WTC11 (cell line): ENCODE results near the gene P3H2. TPM values are rescaled to one million over a fixed set of nuclear protein-coding genes. Genes with fewer than 3 reads are reported as not detected.

Experiments used
- ATAC-seq: fragments of 200-7000 bp; cut with Tn5 transposase; 2 replicates; pipeline ENCODE4 v1.10.0; 2021; ENCODE audit warnings: mild to moderate bottlenecking, moderate library complexity
- CTCF ChIA-PET: fragments of 300-600 bp; sonication (Branson Sonifier 250); formaldehyde crosslinking; loops from one replicate; lab custom pipeline; 2021; ENCODE audit warnings: antibody characterized with exemption; lab: Charles Lee
- POLR2A ChIA-PET: fragments of 350-600 bp; sonication (Branson Sonifier 250); formaldehyde crosslinking; loops from one replicate; lab custom pipeline; 2021; ENCODE audit warnings: antibody characterized with exemption; lab: Charles Lee
- DNase-seq: peaks from one replicate; pipeline ENCODE4 v3.0.0; 2021; ENCODE audit warnings: low spot score
- H3K27ac Mint-ChIP-seq: 2 replicates; pipeline ENCODE4 v1.8.0; 2021; ENCODE audit warnings: mixed read lengths
- H3K27me3 Mint-ChIP-seq: 2 replicates; pipeline ENCODE4 v1.8.0; 2021; ENCODE audit warnings: low read depth, mild to moderate bottlenecking, moderate library complexity, mixed read lengths
- H3K36me3 Mint-ChIP-seq: 2 replicates; pipeline ENCODE4 v1.8.0; 2021; ENCODE audit warnings: mixed read lengths
- H3K4me1 Mint-ChIP-seq: 2 replicates; pipeline ENCODE4 v1.8.0; 2022; ENCODE audit warnings: mixed read lengths
- H3K4me3 Mint-ChIP-seq: 2 replicates; pipeline ENCODE4 v1.8.0; 2021; ENCODE audit warnings: mild to moderate bottlenecking, moderate library complexity, mixed read lengths
- H3K9me3 Mint-ChIP-seq: 2 replicates; pipeline ENCODE4 v1.8.0; 2021; ENCODE audit warnings: mixed read lengths
- ATF1 ChIP-seq: sonication (generic); formaldehyde crosslinking; IDR thresholded peaks from 2 replicates; pipeline ENCODE4 v1.8.1; 2023; ENCODE audit warnings: mild to moderate bottlenecking, moderate library complexity, missing genetic modification reagents
- CBFB ChIP-seq: sonication (generic); formaldehyde crosslinking; IDR thresholded peaks from 2 replicates; pipeline ENCODE4 v1.8.1; 2022; ENCODE audit warnings: mild to moderate bottlenecking, low read depth, missing genetic modification reagents
- CDX4 ChIP-seq: fragments of 250-450 bp; sonication (Bioruptor Pico); IDR thresholded peaks from 2 replicates; pipeline ENCODE4 v1.9.0; 2021; ENCODE audit warnings: moderate library complexity, mild to moderate bottlenecking, inconsistent platforms, borderline replicate concordance
- E2F1 ChIP-seq: sonication (generic); formaldehyde crosslinking; IDR thresholded peaks from 2 replicates; pipeline ENCODE4 v1.8.0; 2022; ENCODE audit warnings: mild to moderate bottlenecking, missing genetic modification reagents
- ELF4 ChIP-seq: sonication (generic); formaldehyde crosslinking; IDR thresholded peaks from 2 replicates; pipeline ENCODE4 v1.8.1; 2022; ENCODE audit warnings: low read depth, mild to moderate bottlenecking, moderate library complexity, missing genetic modification reagents
- FOXP1 ChIP-seq: sonication (generic); formaldehyde crosslinking; IDR thresholded peaks from 2 replicates; pipeline ENCODE4 v1.8.0; 2022; ENCODE audit warnings: missing genetic modification reagents, mild to moderate bottlenecking, moderate library complexity, borderline replicate concordance
- FOXP4 ChIP-seq: sonication (generic); formaldehyde crosslinking; IDR thresholded peaks from 2 replicates; pipeline ENCODE4 v1.8.0; 2022; ENCODE audit warnings: mild to moderate bottlenecking, missing genetic modification reagents
- GABPB1 ChIP-seq: sonication (generic); formaldehyde crosslinking; IDR thresholded peaks from 2 replicates; pipeline ENCODE4 v1.8.1; 2023; ENCODE audit warnings: mild to moderate bottlenecking, missing genetic modification reagents
- GRHL2 ChIP-seq: fragments of 250-450 bp; sonication (Bioruptor Pico); IDR thresholded peaks from 2 replicates; pipeline ENCODE4 v1.8.0; 2022; ENCODE audit warnings: mild to moderate bottlenecking, moderate library complexity; ENCODE audit not compliant: insufficient replicate concordance, severe bottlenecking
- IRF1 ChIP-seq: sonication (generic); formaldehyde crosslinking; IDR thresholded peaks from 2 replicates; pipeline ENCODE4 v1.8.0; 2023; ENCODE audit warnings: missing genetic modification reagents
- IRF2 ChIP-seq: sonication (generic); formaldehyde crosslinking; IDR thresholded peaks from 2 replicates; pipeline ENCODE4 v1.8.0; 2022; ENCODE audit warnings: low read depth, missing genetic modification reagents, borderline replicate concordance
- KAT7 ChIP-seq: sonication (generic); formaldehyde crosslinking; IDR thresholded peaks from 2 replicates; pipeline ENCODE4 v1.8.1; 2023; ENCODE audit warnings: missing genetic modification reagents, mild to moderate bottlenecking, borderline replicate concordance
- MAX ChIP-seq: sonication (generic); formaldehyde crosslinking; IDR thresholded peaks from 2 replicates; pipeline ENCODE4 v1.8.0; 2022; ENCODE audit warnings: mild to moderate bottlenecking, missing genetic modification reagents
- MLX ChIP-seq: sonication (generic); formaldehyde crosslinking; IDR thresholded peaks from 2 replicates; pipeline ENCODE4 v1.8.1; 2023; ENCODE audit warnings: mild to moderate bottlenecking, missing genetic modification reagents, moderate library complexity
- MXD4 ChIP-seq: fragments of 250-450 bp; sonication (Bioruptor Pico); IDR thresholded peaks from 2 replicates; pipeline ENCODE4 v1.8.0; 2021; ENCODE audit warnings: mild to moderate bottlenecking, moderate library complexity, borderline replicate concordance
- OVOL2 ChIP-seq: fragments of 250-450 bp; sonication (Bioruptor Pico); IDR thresholded peaks from 2 replicates; pipeline ENCODE4 v1.9.0; 2021; ENCODE audit warnings: mild to moderate bottlenecking, borderline replicate concordance
- RELA ChIP-seq: sonication (generic); formaldehyde crosslinking; IDR thresholded peaks from 2 replicates; pipeline ENCODE4 v1.8.1; 2022; ENCODE audit warnings: missing genetic modification reagents, mild to moderate bottlenecking, borderline replicate concordance
- SMAD3 ChIP-seq: sonication (generic); formaldehyde crosslinking; IDR thresholded peaks from 2 replicates; pipeline ENCODE4 v1.8.0; 2022; ENCODE audit warnings: missing genetic modification reagents, mild to moderate bottlenecking, borderline replicate concordance
- STAT6 ChIP-seq: sonication (generic); formaldehyde crosslinking; conservative IDR thresholded peaks from 2 replicates; pipeline ENCODE4 v1.8.1; 2023; ENCODE audit warnings: mild to moderate bottlenecking, low read depth, missing genetic modification reagents, moderate library complexity
- ZBTB21 ChIP-seq: sonication (generic); formaldehyde crosslinking; IDR thresholded peaks from 2 replicates; pipeline ENCODE4 v1.8.1; 2023; ENCODE audit warnings: mild to moderate bottlenecking, missing genetic modification reagents, borderline replicate concordance
- ZBTB43 ChIP-seq: sonication (generic); formaldehyde crosslinking; IDR thresholded peaks from 2 replicates; pipeline ENCODE4 v1.8.1; 2023; ENCODE audit warnings: mild to moderate bottlenecking, missing genetic modification reagents
- ZNF138 ChIP-seq: sonication (generic); formaldehyde crosslinking; conservative IDR thresholded peaks from 2 replicates; pipeline ENCODE4 v1.8.1; 2022; ENCODE audit warnings: mild to moderate bottlenecking, moderate library complexity, missing genetic modification reagents
- ZNF219 ChIP-seq: sonication (generic); formaldehyde crosslinking; IDR thresholded peaks from 2 replicates; pipeline ENCODE4 v1.8.0; 2023; ENCODE audit warnings: missing genetic modification reagents, mild to moderate bottlenecking, borderline replicate concordance
- ZNF512 ChIP-seq: sonication (generic); formaldehyde crosslinking; IDR thresholded peaks from 2 replicates; pipeline ENCODE4 v1.8.1; 2022; ENCODE audit warnings: missing genetic modification reagents, borderline replicate concordance
- ZNF671 ChIP-seq: fragments of 250-450 bp; sonication (Bioruptor Pico); IDR thresholded peaks from 2 replicates; pipeline ENCODE4 v1.8.0; 2021; ENCODE audit warnings: mild to moderate bottlenecking
- total RNA-seq: library from RNA; stranded (reverse); gene quantifications from 3 replicates; pipeline ENCODE4 v1.2.3, GENCODE V29; 2021

P3H2 gene
- total RNA-seq, 1 experiment from 2014 or later = 29.4 TPM

GRCh38 chr3:190065204-190065603, 55.5 kb downstream of the P3H2 start:
- Mint-ChIP-seq H3K9me3 (peaks cover 9% of the 10 kb centered on the region; the same call in 1 of the 2 replicates), H3K36me3 (no peaks in the 10 kb centered on the region), H3K27ac (no peak overlapping the region), H3K4me3 (no peak overlapping the region), H3K4me1 (peaks cover 13% of the 10 kb centered on the region), H3K27me3 (no peaks in the 10 kb centered on the region)
- TF ChIP-seq ATF1 = no peak
- TF ChIP-seq IRF1 (CRISPR knock-in tag) = no peak
- TF ChIP-seq ZBTB21 (CRISPR knock-in tag) = no peak
- no peak for TF ChIP-seq KAT7
- no peak for TF ChIP-seq E2F1 (CRISPR knock-in tag)
- no peak for TF ChIP-seq ZNF219 (CRISPR knock-in tag)
- TF ChIP-seq MAX (CRISPR knock-in tag) = no peak
- no peak for TF ChIP-seq FOXP1 (CRISPR knock-in tag)
- TF ChIP-seq RELA (CRISPR knock-in tag) = no peak
- no peak for TF ChIP-seq GABPB1 (CRISPR knock-in tag)
- TF ChIP-seq STAT6 (CRISPR knock-in tag) = no peak
- no peak for TF ChIP-seq ELF4 (CRISPR knock-in tag)
- TF ChIP-seq MXD4 (CRISPR knock-in tag) = no peak
- TF ChIP-seq ZBTB43 (CRISPR knock-in tag) = no peak
- CTCF ChIA-PET = no interaction called here
- ATAC-seq = no peak
- POLR2A ChIA-PET = no interaction called here
- no peak for DNase-seq

GRCh38 chr3:190064659-190065058, 56.0 kb downstream of the P3H2 start:
- Mint-ChIP-seq H3K4me3 (no peak overlapping the region), H3K27ac (no peak overlapping the region), H3K9me3 (peaks cover 9% of the 10 kb centered on the region; the same call in 1 of the 2 replicates), H3K4me1 (peaks cover 14% of the 10 kb centered on the region), H3K36me3 (no peaks in the 10 kb centered on the region), H3K27me3 (no peaks in the 10 kb centered on the region)
- CTCF ChIA-PET = no interaction called here
- POLR2A ChIA-PET = no interaction called here
- DNase-seq = no peak
- no peak for ATAC-seq
- no peak for TF ChIP-seq CBFB (CRISPR knock-in tag)
- no peak for TF ChIP-seq ZNF219 (CRISPR knock-in tag)
- TF ChIP-seq SMAD3 (CRISPR knock-in tag) = no peak
- TF ChIP-seq ZNF512 (CRISPR knock-in tag) = no peak
- TF ChIP-seq IRF2 (CRISPR knock-in tag) = no peak
- no peak for TF ChIP-seq GRHL2 (CRISPR knock-in tag)
- no peak for TF ChIP-seq FOXP4 (CRISPR knock-in tag)
- TF ChIP-seq ZNF138 = no peak
- TF ChIP-seq CDX4 (CRISPR knock-in tag) = no peak
- no peak for TF ChIP-seq OVOL2
- no peak for TF ChIP-seq MLX (CRISPR knock-in tag)
- TF ChIP-seq ZNF671 (CRISPR knock-in tag) = no peak
